OCI-LY1 (cell line): ENCODE measurements around the gene ST6GALNAC6.

Experiments used
- H2AFZ ChIP-seq: fragments of 200-600 bp; sonication (generic), shearing (Covaris generic); 2 replicates; pipeline ENCODE4 v1.6.0; 2014; ENCODE audit warnings: antibody characterized with exemption, mild to moderate bottlenecking, low read length
- H3F3A ChIP-seq: fragments of 200-600 bp; sonication (generic), shearing (Covaris generic); 2 replicates; pipeline ENCODE4 v1.6.0; 2014; ENCODE audit warnings: mild to moderate bottlenecking, antibody characterized with exemption, low read length, moderate library complexity; ENCODE audit not compliant: insufficient read depth
- H3K27ac ChIP-seq: fragments of 200-600 bp; sonication (generic); 2 replicates; pipeline ENCODE4 v1.5.1; 2014; ENCODE audit warnings: low read length, mixed run types, mild to moderate bottlenecking, low read depth; ENCODE audit not compliant: poor library complexity, severe bottlenecking
- H3K27me3 ChIP-seq: fragments of 200-600 bp; sonication (generic); 2 replicates; pipeline ENCODE4 v1.6.0; 2014; ENCODE audit warnings: antibody characterized with exemption, mild to moderate bottlenecking, low read length, moderate library complexity; ENCODE audit not compliant: insufficient read depth
- H3K36me3 ChIP-seq: fragments of 200-600 bp; sonication (generic); 2 replicates; pipeline ENCODE4 v1.6.1; 2014; ENCODE audit warnings: mild to moderate bottlenecking, antibody characterized with exemption, low read length, moderate library complexity, mixed read lengths; ENCODE audit not compliant: insufficient read depth
- H3K4me1 ChIP-seq: fragments of 200-600 bp; sonication (generic); 2 replicates; pipeline ENCODE4 v1.5.1; 2014; ENCODE audit warnings: mild to moderate bottlenecking, low read length, moderate library complexity; ENCODE audit not compliant: insufficient read depth, severe bottlenecking
- H3K4me2 ChIP-seq: fragments of 200-600 bp; sonication (generic), shearing (Covaris generic); 2 replicates; pipeline ENCODE4 v1.6.1; 2014; ENCODE audit warnings: low read length
- H3K4me3 ChIP-seq: fragments of 200-600 bp; sonication (generic); 2 replicates; pipeline ENCODE4 v1.5.1; 2014; ENCODE audit warnings: low read length, low read depth, mild to moderate bottlenecking, mixed read lengths; ENCODE audit not compliant: poor library complexity, severe bottlenecking
- H3K79me2 ChIP-seq: fragments of 200-600 bp; shearing (Covaris generic); 2 replicates; pipeline ENCODE4 v1.6.1; 2016; ENCODE audit warnings: mixed run types, low read length, mixed read lengths; ENCODE audit not compliant: insufficient read depth
- H3K9ac ChIP-seq: fragments of 200-600 bp; sonication (generic), shearing (Covaris generic); 2 replicates; pipeline ENCODE4 v1.6.1; 2014; ENCODE audit warnings: mild to moderate bottlenecking, low read length, mixed read lengths
- H3K9me2 ChIP-seq: fragments of 200-600 bp; sonication (generic), shearing (Covaris generic); 2 replicates; pipeline ENCODE4 v1.6.1; 2014; ENCODE audit warnings: low read depth, mild to moderate bottlenecking, low read length, mixed read lengths
- H3K9me3 ChIP-seq: fragments of 200-600 bp; shearing (Covaris generic); 2 replicates; pipeline ENCODE4 v1.6.1; 2014; ENCODE audit warnings: low read length, mixed read lengths
- H4K20me1 ChIP-seq: fragments of 200-600 bp; sonication (generic), shearing (Covaris generic); 2 replicates; pipeline ENCODE4 v1.6.0; 2016; ENCODE audit warnings: mild to moderate bottlenecking, low read length; ENCODE audit not compliant: insufficient read depth
- CTCF ChIP-seq: fragments of 200-600 bp; sonication (generic), shearing (Covaris generic); IDR thresholded peaks from 2 replicates; pipeline ENCODE4 v1.5.1; 2017; ENCODE audit warnings: mild to moderate bottlenecking, antibody characterized with exemption, low read length, moderate library complexity, mixed read lengths
- EZH2 ChIP-seq: fragments of 200-600 bp; sonication (generic), shearing (Covaris generic); IDR thresholded peaks from 2 replicates; pipeline ENCODE4 v1.8.0; 2017; ENCODE audit warnings: borderline replicate concordance, mixed run types, mild to moderate bottlenecking, antibody characterized with exemption, low read length, moderate library complexity, mixed read lengths

The ST6GALNAC6 gene

GRCh38 chr9:127854184-127854806 lies 45.1 kb downstream of the ST6GALNAC6 start, which contains the start of gene ENG:
Gene ENG (minus strand): TSS chr9:127854658. CDS start chr9:127854355, 303 bp downstream.
- TF ChIP-seq CTCF (no peak), EZH2 (no peak)
- Histone ChIP-seq H3K9ac (no peak within 1 kb of the TSS), H3K9me3 (peaks cover 6% of the 10 kb centered on the region)

GRCh38 chr9:127853312-127854183 lies 45.9 kb downstream of the ST6GALNAC6 start:
- H3K4me2 ChIP-seq = no peak overlapping the region
- no peaks in the 10 kb centered on the region for H3F3A ChIP-seq
- no peaks in the 10 kb centered on the region for H4K20me1 ChIP-seq
- no peaks in the 10 kb centered on the region for H3K79me2 ChIP-seq
- no peaks in the 10 kb centered on the region for H3K9me2 ChIP-seq
- no peak overlapping the region for H2AFZ ChIP-seq
- H3K27ac ChIP-seq = no peak overlapping the region
- no peaks in the 10 kb centered on the region for H3K4me1 ChIP-seq
- peaks cover 9% of the 10 kb centered on the region; the same call in 1 of the 2 replicates for H3K36me3 ChIP-seq
- peaks cover 11% of the 10 kb centered on the region for H3K27me3 ChIP-seq
- no peak overlapping the region for H3K4me3 ChIP-seq
- no peak overlapping the region for H3K9ac ChIP-seq
- H3K9me3 ChIP-seq = peaks cover 10% of the 10 kb centered on the region
- TF ChIP-seq EZH2 (no peak), CTCF (no peak)

More at GRCh38 chr9:127854184-127854806, 45.1 kb downstream of the ST6GALNAC6 start, which contains the start of gene ENG:
- Histone ChIP-seq H3F3A (no peaks in the 10 kb centered on the region), H3K4me3 (no peak within 1 kb of the TSS), H3K79me2 (no peaks in the 10 kb centered on the region), H4K20me1 (no peaks in the 10 kb centered on the region), H3K36me3 (peaks cover 7% of the 10 kb centered on the region; the same call in 1 of the 2 replicates), H3K27me3 (peaks cover 8% of the 10 kb centered on the region), H3K27ac (no peak within 1 kb of the TSS), H2AFZ (no peak within 1 kb of the TSS), H3K9me2 (no peaks in the 10 kb centered on the region), H3K4me2 (no peak within 1 kb of the TSS), H3K4me1 (no peaks in the 10 kb centered on the region)

GRCh38 chr9:127852829-127853228 lies 46.6 kb downstream of the ST6GALNAC6 start:
- no peaks in the 10 kb centered on the region for H3K4me1 ChIP-seq
- no peaks in the 10 kb centered on the region for H3K79me2 ChIP-seq
- H2AFZ ChIP-seq = no peak overlapping the region
- no peak overlapping the region for H3K27ac ChIP-seq
- H4K20me1 ChIP-seq = no peaks in the 10 kb centered on the region
- H3F3A ChIP-seq = no peaks in the 10 kb centered on the region
- TF ChIP-seq CTCF (no peak), EZH2 (no peak)
- peaks cover 15% of the 10 kb centered on the region for H3K27me3 ChIP-seq
- H3K9me3 ChIP-seq = peaks cover 10% of the 10 kb centered on the region
- H3K9ac ChIP-seq = no peak overlapping the region
- no peak overlapping the region for H3K4me3 ChIP-seq
- no peak overlapping the region for H3K4me2 ChIP-seq
- H3K9me2 ChIP-seq = no peaks in the 10 kb centered on the region
- peaks cover 9% of the 10 kb centered on the region; the same call in 1 of the 2 replicates for H3K36me3 ChIP-seq
